LNCAP (cell line): Measurements from ENCODE around the gene STX16.

Experiments used
- CTCF ChIP-seq: fragments of 450-650 bp; IDR thresholded peaks from 2 replicates; pipeline ENCODE4 v1.5.1; 2017; ENCODE audit warnings: mild to moderate bottlenecking

STX16 gene

GRCh38 chr20:58627212-58628072 lies 23.6 kb upstream of the STX16 start:
- no peak for TF ChIP-seq CTCF

- TF ChIP-seq CTCF = no peak
Measured at GRCh38 chr20:58628491-58629214, 22.4 kb upstream of the STX16 start.

- no peak for TF ChIP-seq CTCF
Measured at GRCh38 chr20:58629215-58629580, 21.9 kb upstream of the STX16 start.

- no peak for TF ChIP-seq CTCF
Measured at GRCh38 chr20:58630063-58630462, 21.0 kb upstream of the STX16 start.

GRCh38 chr20:58633161-58634053 lies 17.7 kb upstream of the STX16 start:
- no peak for TF ChIP-seq CTCF

- no peak for TF ChIP-seq CTCF
Measured at GRCh38 chr20:58634059-58634458, 17.0 kb upstream of the STX16 start.
